PFSK-1 (cell line): ENCODE results near the gene DIS3L. TPM values are rescaled to one million over a fixed set of nuclear protein-coding genes. Genes with fewer than 3 reads are reported as not detected.
A peak's percentile ranks its signal among the peaks of the same experiment; 100 is the strongest.

ENCODE experiments used
- FOXP2 ChIP-seq: optimal IDR thresholded peaks from 2 replicates; pipeline ENCODE3; 2011; ENCODE audit warnings: borderline replicate concordance, control low read depth, inconsistent platforms; ENCODE audit not compliant: insufficient read depth; ENCODE audit errors: extremely low read length, extremely low read depth
- POLR2AphosphoS5 ChIP-seq: IDR thresholded peaks from 2 replicates; pipeline ENCODE4 v1.6.1; 2012; ENCODE audit warnings: low read depth, mild to moderate bottlenecking, control low read depth, low read length, moderate library complexity
- SIN3A ChIP-seq: IDR thresholded peaks from 2 replicates; pipeline ENCODE4 v1.6.1; 2012; ENCODE audit warnings: mild to moderate bottlenecking, low read length, moderate library complexity, borderline replicate concordance; ENCODE audit not compliant: insufficient read depth
- TAF1 ChIP-seq: IDR thresholded peaks from 2 replicates; pipeline ENCODE4 v1.6.1; 2012; ENCODE audit warnings: low read length, control low read depth, borderline replicate concordance; ENCODE audit not compliant: insufficient read depth
- polyA plus RNA-seq: library from polyadenylated mRNA; unstranded; fragments of >200 nt; gene quantifications from one replicate; pipeline ENCODE4 v1.2.1, GENCODE V29; 2012; ENCODE audit warnings: low read depth, missing spikeins; ENCODE audit not compliant: insufficient read length
- TF ChIP-seq, protein P1 (sequence below), 2 experiments: IDR thresholded peaks; 2 replicates each; pipeline versions ENCODE4 v1.6.1 to v1.8.0; 2011 to 2012; ENCODE audit warnings: low read depth in 2 of 2, low read length in 2 of 2, control low read depth in 1 of 2, inconsistent platforms in 1 of 2, mild to moderate bottlenecking in 1 of 2, moderate library complexity in 1 of 2; ENCODE audit not compliant: insufficient read depth in 1 of 2

Gene DIS3L
- 25.6 TPM for polyA plus RNA-seq

DNA sequence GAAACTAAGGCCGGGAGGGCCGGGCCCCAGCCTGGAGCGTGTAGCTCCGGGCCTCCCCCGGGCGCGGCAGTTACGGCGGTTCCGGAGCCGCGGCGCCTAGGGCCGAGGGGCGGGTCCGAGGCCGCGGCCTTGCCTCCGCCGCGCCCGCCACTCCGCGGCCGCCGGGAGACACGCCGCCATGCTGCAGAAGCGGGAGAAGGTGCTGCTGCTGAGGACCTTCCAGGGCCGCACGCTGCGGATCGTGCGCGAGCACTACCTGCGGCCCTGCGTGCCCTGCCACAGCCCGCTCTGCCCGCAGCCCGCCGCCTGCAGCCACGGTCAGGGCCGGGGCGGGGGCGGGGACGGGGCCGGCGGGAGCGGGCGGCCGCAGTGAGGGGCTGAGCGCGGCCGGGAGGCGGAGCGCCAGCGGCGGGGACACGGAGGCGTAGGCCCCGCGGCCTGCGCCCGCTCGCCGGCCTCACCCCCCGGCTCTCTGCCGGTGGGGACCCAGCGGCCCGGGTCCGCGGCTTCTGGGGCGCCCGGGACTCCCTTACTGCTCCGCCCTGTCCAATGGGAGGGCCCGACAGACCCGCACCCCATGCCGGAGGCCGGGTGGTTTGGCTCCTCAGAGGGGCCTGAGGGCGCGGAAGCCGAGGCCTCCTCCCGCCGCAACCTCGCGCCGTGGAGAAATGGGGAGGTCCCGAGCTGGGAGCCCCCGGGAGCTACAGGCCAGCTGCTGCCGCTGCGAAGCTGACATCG, at the start of gene DIS3L:
Gene DIS3L (plus strand): TSS at position 150 of the 738 bp plus-strand sequence. CDS start 29 bp downstream, at position 179.
- TF ChIP-seq SIN3A, result peak; percentile 14; the same call in 1 of the 2 replicates
- peak; percentile 21 for TF ChIP-seq FOXP2
- TF ChIP-seq POLR2AphosphoS5, result no peak; the same call in 1 of the 2 replicates
- no peak for TF ChIP-seq TAF1
- TF ChIP-seq, protein P1, sequence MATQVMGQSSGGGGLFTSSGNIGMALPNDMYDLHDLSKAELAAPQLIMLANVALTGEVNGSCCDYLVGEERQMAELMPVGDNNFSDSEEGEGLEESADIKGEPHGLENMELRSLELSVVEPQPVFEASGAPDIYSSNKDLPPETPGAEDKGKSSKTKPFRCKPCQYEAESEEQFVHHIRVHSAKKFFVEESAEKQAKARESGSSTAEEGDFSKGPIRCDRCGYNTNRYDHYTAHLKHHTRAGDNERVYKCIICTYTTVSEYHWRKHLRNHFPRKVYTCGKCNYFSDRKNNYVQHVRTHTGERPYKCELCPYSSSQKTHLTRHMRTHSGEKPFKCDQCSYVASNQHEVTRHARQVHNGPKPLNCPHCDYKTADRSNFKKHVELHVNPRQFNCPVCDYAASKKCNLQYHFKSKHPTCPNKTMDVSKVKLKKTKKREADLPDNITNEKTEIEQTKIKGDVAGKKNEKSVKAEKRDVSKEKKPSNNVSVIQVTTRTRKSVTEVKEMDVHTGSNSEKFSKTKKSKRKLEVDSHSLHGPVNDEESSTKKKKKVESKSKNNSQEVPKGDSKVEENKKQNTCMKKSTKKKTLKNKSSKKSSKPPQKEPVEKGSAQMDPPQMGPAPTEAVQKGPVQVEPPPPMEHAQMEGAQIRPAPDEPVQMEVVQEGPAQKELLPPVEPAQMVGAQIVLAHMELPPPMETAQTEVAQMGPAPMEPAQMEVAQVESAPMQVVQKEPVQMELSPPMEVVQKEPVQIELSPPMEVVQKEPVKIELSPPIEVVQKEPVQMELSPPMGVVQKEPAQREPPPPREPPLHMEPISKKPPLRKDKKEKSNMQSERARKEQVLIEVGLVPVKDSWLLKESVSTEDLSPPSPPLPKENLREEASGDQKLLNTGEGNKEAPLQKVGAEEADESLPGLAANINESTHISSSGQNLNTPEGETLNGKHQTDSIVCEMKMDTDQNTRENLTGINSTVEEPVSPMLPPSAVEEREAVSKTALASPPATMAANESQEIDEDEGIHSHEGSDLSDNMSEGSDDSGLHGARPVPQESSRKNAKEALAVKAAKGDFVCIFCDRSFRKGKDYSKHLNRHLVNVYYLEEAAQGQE (IDR thresholded peaks at IDR 0.05; ENCODE audit: insufficient read depth in 1 of 2, low read depth in 2 of 2, low read length in 2 of 2), result no peak

DNA sequence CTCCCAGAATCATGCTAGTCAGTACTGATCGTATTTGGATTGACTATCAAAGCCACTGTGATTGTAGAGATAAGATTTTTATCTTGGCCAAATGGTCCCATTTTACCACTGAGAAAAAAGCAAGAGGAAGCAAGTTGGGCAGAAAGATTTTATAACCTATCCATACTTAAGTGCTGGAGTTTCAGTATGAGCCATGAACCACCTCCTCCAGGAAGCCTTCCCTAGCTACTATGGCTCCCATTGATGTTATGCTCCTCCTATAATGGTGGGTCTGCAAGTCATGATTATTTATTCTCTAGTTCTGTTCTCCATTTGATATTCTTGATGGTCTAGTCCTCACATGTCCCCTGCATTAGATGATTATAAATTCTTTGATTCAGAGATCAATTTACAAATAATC, 46.4 kb upstream of the DIS3L start:
- TF ChIP-seq, protein P1 (IDR thresholded peaks at IDR 0.05; ENCODE audit: insufficient read depth in 1 of 2, low read depth in 2 of 2, low read length in 2 of 2), result no peak
- TF ChIP-seq FOXP2, result no peak
- no peak for TF ChIP-seq SIN3A
- no peak for TF ChIP-seq POLR2AphosphoS5
- TF ChIP-seq TAF1, result no peak

DNA sequence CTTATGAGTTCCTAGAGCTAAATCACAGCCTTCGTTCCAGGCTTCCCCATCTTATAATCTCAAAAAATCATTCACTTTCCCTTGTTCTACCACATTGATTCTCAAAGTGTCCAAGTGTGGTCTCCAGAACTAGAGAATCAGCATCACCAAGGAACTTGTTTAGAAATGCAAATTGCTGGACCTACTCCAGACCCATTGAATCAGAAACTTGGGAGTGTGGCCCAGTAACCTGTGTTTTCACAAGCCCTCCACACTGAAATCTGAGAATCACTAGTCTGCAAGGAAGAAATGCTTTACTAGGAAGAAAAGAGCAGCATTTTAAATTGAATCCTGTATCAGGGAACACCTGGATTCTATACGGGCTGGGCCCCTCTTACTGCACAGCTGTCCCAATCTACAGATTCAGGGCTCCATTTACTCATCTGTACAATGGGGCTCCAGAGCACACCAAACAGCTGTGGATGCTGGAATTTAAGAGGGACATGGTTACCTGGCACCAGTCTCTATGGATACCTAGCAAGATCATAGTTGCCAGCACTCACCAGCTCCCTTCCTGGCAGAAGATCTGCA, 43.7 kb upstream of the DIS3L start:
- TF ChIP-seq SIN3A (no peak), FOXP2 (no peak), POLR2AphosphoS5 (no peak), TAF1 (no peak)
- TF ChIP-seq, protein P1 (IDR thresholded peaks at IDR 0.05; ENCODE audit: insufficient read depth in 1 of 2, low read depth in 2 of 2, low read length in 2 of 2), result no peak

DNA sequence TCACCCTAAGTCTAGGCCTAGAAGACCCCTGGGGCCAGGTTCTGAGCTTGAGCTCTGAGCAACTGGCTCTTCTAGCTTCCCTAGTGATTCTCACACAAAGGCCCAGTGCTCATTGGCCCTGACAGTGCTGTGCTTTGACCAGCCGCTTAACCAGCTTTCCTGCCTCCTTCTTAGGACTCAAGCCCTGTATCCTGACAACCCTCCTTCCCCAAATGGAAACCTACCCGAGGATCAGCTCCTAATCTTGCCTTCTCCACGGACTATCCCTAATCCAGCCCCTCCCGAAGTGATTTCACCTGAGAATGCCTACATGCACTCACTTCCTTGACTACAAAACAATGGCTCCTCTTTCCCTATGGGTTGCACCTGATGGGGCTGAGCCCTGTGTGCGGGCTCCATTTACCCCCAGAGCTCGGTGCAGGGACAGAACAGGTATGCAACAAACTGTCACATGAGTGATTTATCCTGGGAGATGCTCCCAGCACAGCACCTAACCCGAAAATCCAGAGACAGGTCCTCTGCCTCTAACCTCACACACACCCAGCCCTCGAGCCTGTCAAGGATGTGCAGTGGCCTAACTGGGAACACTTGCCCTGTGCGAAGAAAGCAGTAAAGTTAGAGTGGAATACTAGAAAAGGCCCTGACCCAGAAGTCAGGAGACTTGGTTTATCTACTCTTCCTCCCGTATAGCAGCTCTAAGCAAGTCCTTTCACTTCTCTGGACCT, 42.1 kb upstream of the DIS3L start:
- TF ChIP-seq, protein P1 (IDR thresholded peaks at IDR 0.05; ENCODE audit: insufficient read depth in 1 of 2, low read depth in 2 of 2, low read length in 2 of 2), result no peak
- no peak for TF ChIP-seq SIN3A
- no peak for TF ChIP-seq FOXP2
- no peak for TF ChIP-seq TAF1
